Measurements from ENCODE around the gene SMYD5. TPM values are rescaled to one million over a fixed set of nuclear protein-coding genes. Genes with fewer than 3 reads are reported as not detected.

Gene SMYD5
- total and polyA plus RNA-seq, 2 donors from 2014 or later: 20.8 to 23.5 TPM

DNA sequence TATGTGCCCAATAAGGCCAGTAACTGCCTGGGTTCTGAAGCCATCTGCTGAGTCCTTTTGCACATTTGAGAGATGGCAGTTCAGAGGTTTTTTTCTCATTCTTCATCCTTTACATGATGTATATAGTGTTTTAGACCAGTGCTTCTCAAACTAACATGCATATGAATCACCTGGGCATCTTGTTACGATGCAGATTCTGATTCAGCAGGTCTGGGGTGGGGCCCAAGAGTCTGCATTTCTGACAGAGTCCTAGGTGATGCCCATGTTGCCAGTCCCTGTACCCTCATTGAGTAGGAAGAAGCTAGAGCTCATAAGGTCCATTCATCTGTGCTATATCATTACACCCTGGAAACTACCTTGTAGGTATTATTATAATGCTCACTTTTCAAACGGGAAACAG is 3.8 kb downstream of the SMYD5 start:
- DNase-seq: no peak
- Histone ChIP-seq H3K4me3 (ENCODE audit: low read length in 3 of 3) (no peak overlapping the region), H3K9me3 (ENCODE audit: control insufficient read depth in 2 of 3, insufficient read depth in 1 of 3, low read length in 3 of 3) (no peaks in the 10 kb centered on the region), H3K9ac (ENCODE audit: low read length in 3 of 3) (no peak overlapping the region), H3K27me3 (ENCODE audit: control insufficient read depth, insufficient read depth, low read length) (no peaks in the 10 kb centered on the region), H3K36me3 (ENCODE audit: control insufficient read depth in 2 of 3, insufficient read depth in 3 of 3, low read length in 3 of 3) (peaks cover 0 to 10% (median 5%) of the 10 kb centered on the region in 3 donors), H3K4me1 (ENCODE audit: control insufficient read depth in 2 of 3, insufficient read depth in 2 of 3, low read depth in 1 of 3, low read length in 3 of 3) (peaks cover 0 to 5% (median 0%) of the 10 kb centered on the region in 3 donors), H3K27ac (ENCODE audit: low read depth in 2 of 2, low read length in 2 of 2) (no peak overlapping the region)
- intact Hi-C loops (cut with DNase I): no loop called here
- TF ChIP-seq, protein P1, sequence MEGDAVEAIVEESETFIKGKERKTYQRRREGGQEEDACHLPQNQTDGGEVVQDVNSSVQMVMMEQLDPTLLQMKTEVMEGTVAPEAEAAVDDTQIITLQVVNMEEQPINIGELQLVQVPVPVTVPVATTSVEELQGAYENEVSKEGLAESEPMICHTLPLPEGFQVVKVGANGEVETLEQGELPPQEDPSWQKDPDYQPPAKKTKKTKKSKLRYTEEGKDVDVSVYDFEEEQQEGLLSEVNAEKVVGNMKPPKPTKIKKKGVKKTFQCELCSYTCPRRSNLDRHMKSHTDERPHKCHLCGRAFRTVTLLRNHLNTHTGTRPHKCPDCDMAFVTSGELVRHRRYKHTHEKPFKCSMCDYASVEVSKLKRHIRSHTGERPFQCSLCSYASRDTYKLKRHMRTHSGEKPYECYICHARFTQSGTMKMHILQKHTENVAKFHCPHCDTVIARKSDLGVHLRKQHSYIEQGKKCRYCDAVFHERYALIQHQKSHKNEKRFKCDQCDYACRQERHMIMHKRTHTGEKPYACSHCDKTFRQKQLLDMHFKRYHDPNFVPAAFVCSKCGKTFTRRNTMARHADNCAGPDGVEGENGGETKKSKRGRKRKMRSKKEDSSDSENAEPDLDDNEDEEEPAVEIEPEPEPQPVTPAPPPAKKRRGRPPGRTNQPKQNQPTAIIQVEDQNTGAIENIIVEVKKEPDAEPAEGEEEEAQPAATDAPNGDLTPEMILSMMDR (IDR thresholded peaks at IDR 0.05; ENCODE audit: borderline replicate concordance, extremely low read depth, insufficient read depth): no peak
- no peak for FAIRE-seq

DNA sequence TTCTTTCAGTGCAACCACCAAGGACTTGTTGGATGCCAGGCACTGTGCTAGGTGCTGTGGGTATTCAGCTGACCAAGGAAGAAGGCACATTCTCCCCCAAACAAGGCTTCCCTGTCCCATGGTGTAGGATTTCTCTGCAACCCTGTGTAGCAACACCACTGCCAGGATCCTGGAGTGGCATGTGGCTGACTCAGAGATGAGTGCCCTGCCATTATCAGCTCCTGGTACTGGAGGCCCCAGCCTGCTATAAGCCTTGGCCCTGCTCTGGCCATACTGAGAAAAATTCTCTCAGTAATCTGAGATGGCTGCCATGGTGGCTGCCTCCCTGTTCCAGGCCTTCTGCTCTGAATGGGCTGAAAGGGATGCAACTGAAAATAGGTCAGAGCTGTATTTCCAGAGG is 4.3 kb downstream of the SMYD5 start:
- no peak overlapping the region for H3K9ac ChIP-seq (ENCODE audit: low read length in 3 of 3)
- no peaks in the 10 kb centered on the region for H3K27me3 ChIP-seq (ENCODE audit: control insufficient read depth, insufficient read depth, low read length)
- peaks cover 0 to 13% (median 10%) of the 10 kb centered on the region in 3 donors for H3K36me3 ChIP-seq (ENCODE audit: control insufficient read depth in 2 of 3, insufficient read depth in 3 of 3, low read length in 3 of 3)
- no peak for DNase-seq
- H3K9me3 ChIP-seq (ENCODE audit: control insufficient read depth in 2 of 3, insufficient read depth in 1 of 3, low read length in 3 of 3): no peaks in the 10 kb centered on the region
- no peak overlapping the region for H3K4me3 ChIP-seq (ENCODE audit: low read length in 3 of 3)
- TF ChIP-seq, protein P1 (IDR thresholded peaks at IDR 0.05; ENCODE audit: borderline replicate concordance, extremely low read depth, insufficient read depth): no peak
- intact Hi-C loops (cut with DNase I): no loop called here
- H3K27ac ChIP-seq (ENCODE audit: low read depth in 2 of 2, low read length in 2 of 2): no peak overlapping the region
- no peak for FAIRE-seq
- peaks cover 0 to 5% (median 0%) of the 10 kb centered on the region in 3 donors for H3K4me1 ChIP-seq (ENCODE audit: control insufficient read depth in 2 of 3, insufficient read depth in 2 of 3, low read depth in 1 of 3, low read length in 3 of 3)

DNA sequence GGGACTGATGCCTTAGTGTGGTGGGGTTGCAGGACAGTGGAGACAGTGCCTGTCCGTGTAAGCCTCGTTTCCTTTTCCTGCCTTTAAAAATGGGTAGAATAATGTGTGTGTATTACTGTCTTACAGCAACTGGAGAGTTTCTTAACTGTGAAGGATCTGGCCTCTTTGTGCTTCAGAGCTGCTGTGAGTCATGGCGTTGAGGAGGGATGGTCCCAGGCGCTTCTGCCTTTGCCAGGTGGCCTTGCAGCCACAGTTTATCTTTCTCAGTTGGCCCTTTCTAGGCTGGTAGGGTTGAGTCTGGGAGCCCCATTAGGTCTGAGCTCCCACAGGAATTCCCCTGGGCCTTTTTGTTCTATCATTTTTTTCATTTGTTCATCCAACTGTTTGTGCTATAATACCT is 9.8 kb downstream of the SMYD5 start:
- Histone ChIP-seq H3K4me1 (ENCODE audit: control insufficient read depth in 2 of 3, insufficient read depth in 2 of 3, low read depth in 1 of 3, low read length in 3 of 3) (no peaks in the 10 kb centered on the region), H3K27me3 (ENCODE audit: control insufficient read depth, insufficient read depth, low read length) (no peaks in the 10 kb centered on the region), H3K9me3 (ENCODE audit: control insufficient read depth in 2 of 3, insufficient read depth in 1 of 3, low read length in 3 of 3) (no peaks in the 10 kb centered on the region), H3K27ac (ENCODE audit: low read depth in 2 of 2, low read length in 2 of 2) (no peak overlapping the region), H3K36me3 (ENCODE audit: control insufficient read depth in 2 of 3, insufficient read depth in 3 of 3, low read length in 3 of 3) (peaks cover 0 to 34% (median 24%) of the 10 kb centered on the region in 3 donors), H3K9ac (ENCODE audit: low read length in 3 of 3) (no peak overlapping the region), H3K4me3 (ENCODE audit: low read length in 3 of 3) (no peak overlapping the region)
- intact Hi-C loops (cut with DNase I): no loop called here
- TF ChIP-seq, protein P1 (IDR thresholded peaks at IDR 0.05; ENCODE audit: borderline replicate concordance, extremely low read depth, insufficient read depth): no peak
- DNase-seq (no peak), FAIRE-seq (no peak)
